ENCODE data around the gene LCN12.

Gene LCN12

GRCh38 chr9:136927343-136928271 is 24.5 kb upstream of the LCN12 start:
- no peak for DNase-seq

DNA sequence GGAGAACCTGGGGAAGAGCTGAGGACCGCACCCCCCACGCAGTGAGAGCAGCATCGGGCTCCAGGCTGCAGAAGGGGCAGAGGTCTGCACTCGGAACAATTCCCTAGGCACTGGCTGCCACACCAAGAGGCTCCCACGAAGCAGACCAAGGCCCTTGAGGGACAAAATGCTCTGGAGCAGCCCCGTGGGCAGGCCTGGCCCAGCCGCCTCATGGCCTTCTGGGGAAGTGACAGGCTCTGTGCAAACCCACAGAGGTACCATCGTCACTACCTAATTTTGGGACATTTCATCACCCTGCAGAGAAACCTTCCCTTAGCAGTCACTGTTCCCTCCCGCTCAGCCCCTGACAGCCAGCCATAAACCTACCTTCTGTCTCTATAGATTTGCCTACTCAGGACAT is 23.5 kb upstream of the LCN12 start:
- no peak for DNase-seq

DNA sequence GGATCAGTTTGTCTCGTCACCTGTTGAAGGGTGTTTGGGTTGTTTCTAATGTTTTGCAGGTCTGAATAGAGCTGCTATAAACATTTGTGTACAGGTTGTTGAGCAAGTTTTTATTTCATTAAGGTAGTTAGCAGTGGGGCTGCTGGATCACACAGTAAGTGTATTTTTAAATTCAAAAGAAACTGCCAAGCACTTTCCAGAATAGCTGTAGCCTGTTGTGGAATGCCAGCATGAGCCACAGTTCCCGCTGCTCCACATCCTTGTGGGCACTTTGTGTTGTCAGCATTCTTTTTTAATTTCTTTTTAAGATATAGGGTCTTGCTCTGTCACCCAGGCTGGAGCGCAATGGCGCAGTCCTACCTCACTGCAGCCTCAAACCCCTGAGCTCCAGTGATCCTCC is 22.1 kb upstream of the LCN12 start:
- no peak for DNase-seq

GRCh38 chr9:136931611-136932130 is 20.4 kb upstream of the LCN12 start:
- DNase-seq = no peak

DNA sequence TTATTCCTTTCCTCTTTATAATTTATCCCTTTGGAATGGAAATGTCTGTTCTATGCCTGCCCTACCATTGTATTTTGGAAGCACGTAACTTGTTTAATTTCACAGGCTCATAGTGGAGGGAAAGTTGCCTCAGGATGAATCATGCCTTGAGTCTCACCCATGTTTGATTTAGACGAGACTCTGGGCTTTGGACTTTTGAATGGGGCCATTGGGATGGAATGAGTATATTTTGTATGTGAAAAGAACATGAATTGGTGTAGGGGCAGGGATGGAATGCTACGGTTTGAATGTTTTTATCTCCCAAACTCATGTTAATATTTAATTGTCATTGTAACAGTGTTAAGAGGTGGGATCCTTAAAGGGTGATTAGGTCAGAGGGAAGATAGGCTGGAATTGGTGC is 17.8 kb upstream of the LCN12 start:
- no peak for DNase-seq

- no peak for DNase-seq
These were observed 16.4 kb upstream of the LCN12 start for GRCh38 chr9:136935651-136936050.

- no peak for DNase-seq
These were observed 15.4 kb upstream of the LCN12 start for GRCh38 chr9:136936645-136937170.

GRCh38 chr9:136937186-136938001 is 14.7 kb upstream of the LCN12 start:
- DNase-seq = no peak

GRCh38 chr9:136939431-136939995 is 12.6 kb upstream of the LCN12 start:
- DNase-seq = no peak

DNA sequence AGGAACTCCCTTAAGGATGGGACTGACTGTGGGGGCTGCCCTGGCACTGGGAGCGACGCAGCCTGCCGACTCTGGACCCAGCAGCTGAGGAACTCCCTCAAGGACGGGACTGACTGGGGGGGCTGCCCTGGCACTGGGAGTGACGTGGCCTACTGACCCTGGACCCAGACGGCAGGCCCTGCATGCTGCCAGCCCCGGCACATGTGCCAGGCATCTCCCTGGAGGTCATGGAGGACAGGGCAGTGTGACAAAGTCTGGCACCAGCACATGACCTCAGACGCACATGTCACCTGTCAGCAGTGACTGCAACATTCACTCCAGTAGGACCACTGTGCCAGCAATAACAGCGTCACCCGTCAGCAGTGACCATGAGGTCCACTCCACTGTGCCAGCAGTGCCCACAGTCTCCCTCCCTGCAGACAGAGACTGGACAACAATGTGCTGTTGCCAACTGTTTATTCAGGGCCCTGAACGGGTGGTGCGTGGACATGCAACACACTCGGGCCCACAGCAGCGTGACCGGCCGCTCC is 12.0 kb upstream of the LCN12 start:
- no peak for DNase-seq

GRCh38 chr9:136940526-136941230 is 11.4 kb upstream of the LCN12 start:
- no peak for DNase-seq

GRCh38 chr9:136941231-136942111 is 10.6 kb upstream of the LCN12 start:
- no peak for DNase-seq

GRCh38 chr9:136942112-136942880 is 9.8 kb upstream of the LCN12 start:
- DNase-seq = no peak

DNA sequence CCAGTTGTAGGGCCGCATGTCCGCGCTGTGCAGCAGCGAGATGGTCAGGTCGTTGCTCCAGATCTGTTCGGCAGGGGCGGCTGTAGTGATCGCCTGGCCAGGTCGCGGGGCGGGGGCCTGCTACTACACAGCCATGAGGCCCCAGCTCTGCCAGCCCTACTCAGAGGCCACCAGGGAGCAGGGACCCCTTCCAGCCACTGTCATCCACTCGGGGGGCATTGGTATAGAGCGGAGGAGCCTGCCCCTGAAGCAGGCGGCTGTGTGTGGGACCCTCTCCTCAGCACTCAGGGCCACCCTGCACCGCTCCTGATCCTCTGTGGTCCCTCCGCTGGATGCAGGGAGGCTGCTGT is 9.2 kb upstream of the LCN12 start:
- no peak for DNase-seq

- peak; percentile 62 for DNase-seq
These were observed 8.5 kb upstream of the LCN12 start for GRCh38 chr9:136943291-136944211.

DNA sequence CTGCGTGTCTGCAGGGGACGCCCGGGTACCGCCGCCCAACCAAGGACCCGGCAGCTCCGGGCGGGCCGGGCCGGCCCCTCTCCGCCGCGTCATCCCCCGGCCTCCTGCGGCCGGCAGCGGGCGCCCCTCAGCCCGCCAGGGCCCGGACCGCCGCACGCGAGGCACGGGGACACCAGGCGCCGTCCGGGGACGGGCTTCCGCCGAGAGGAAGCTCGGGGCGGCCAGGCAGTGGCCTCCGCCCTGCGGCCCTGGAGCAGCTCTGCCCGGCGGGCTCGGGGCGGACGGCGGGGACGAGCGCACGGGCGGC is 7.9 kb upstream of the LCN12 start:
- no peak for DNase-seq

DNA sequence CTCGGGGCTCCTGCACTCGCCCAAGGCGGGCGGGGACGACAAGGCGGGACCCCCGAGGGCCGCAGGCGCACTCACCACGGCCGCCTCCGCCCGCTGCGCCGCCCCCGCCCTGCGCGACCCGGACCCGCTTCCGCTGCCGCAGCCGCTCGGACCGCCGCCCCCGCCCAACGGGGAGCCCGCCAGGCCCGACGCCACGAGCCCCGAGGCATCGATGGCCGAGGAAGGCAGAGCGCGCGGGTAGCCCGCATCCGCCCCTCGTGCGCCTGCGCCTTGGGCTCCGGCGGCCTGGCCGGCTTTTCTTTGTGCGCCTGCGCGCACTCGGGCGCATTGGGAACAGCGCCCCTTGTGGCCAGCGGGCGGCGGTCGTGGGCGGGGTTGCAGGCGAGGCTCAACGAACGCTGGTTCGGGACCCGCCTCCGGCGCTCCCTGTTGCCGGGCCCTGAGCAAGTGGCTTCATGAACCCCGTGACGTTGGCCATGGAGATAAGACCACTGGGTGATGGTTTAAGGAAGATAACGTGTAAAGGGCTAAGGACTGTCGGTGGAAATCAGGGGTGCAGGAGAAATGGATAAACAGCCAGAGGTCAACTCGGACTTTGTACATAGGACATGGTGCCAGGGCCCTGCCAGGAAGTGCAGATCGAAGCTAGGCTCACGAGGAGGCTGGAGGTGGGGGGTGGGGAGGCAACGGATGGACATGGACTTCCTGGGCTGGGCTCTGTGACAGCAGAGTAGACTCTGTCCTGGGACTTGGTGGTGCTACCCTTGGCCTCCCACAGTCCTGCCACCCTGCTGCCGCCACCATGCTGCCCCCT is 7.3 kb upstream of the LCN12 start, which contains the start of the genes C8G and FBXW5:
TSS of gene C8G (plus strand) at position 725 of the 814 bp plus-strand sequence. CDS start at position 803, 78 bp downstream.
TSS of gene FBXW5 (minus strand) at position 220 of the 814 bp plus-strand sequence. CDS start 655 bp downstream, outside the sequence.
- peak; percentile 98 for DNase-seq

Measured in NCI-H69 (cell line).